OCI-LY1 (cell line): ENCODE data around the gene RUFY3.

ENCODE experiments used
- H2AFZ ChIP-seq: fragments of 200-600 bp; sonication (generic), shearing (Covaris generic); 2 replicates; pipeline ENCODE4 v1.6.0; 2014; ENCODE audit warnings: antibody characterized with exemption, mild to moderate bottlenecking, low read length
- H3F3A ChIP-seq: fragments of 200-600 bp; sonication (generic), shearing (Covaris generic); 2 replicates; pipeline ENCODE4 v1.6.0; 2014; ENCODE audit warnings: mild to moderate bottlenecking, antibody characterized with exemption, low read length, moderate library complexity; ENCODE audit not compliant: insufficient read depth
- H3K27ac ChIP-seq: fragments of 200-600 bp; sonication (generic); 2 replicates; pipeline ENCODE4 v1.5.1; 2014; ENCODE audit warnings: low read length, mixed run types, mild to moderate bottlenecking, low read depth; ENCODE audit not compliant: poor library complexity, severe bottlenecking
- H3K27me3 ChIP-seq: fragments of 200-600 bp; sonication (generic); 2 replicates; pipeline ENCODE4 v1.6.0; 2014; ENCODE audit warnings: antibody characterized with exemption, mild to moderate bottlenecking, low read length, moderate library complexity; ENCODE audit not compliant: insufficient read depth
- H3K36me3 ChIP-seq: fragments of 200-600 bp; sonication (generic); 2 replicates; pipeline ENCODE4 v1.6.1; 2014; ENCODE audit warnings: mild to moderate bottlenecking, antibody characterized with exemption, low read length, moderate library complexity, mixed read lengths; ENCODE audit not compliant: insufficient read depth
- H3K4me1 ChIP-seq: fragments of 200-600 bp; sonication (generic); 2 replicates; pipeline ENCODE4 v1.5.1; 2014; ENCODE audit warnings: mild to moderate bottlenecking, low read length, moderate library complexity; ENCODE audit not compliant: insufficient read depth, severe bottlenecking
- H3K4me2 ChIP-seq: fragments of 200-600 bp; sonication (generic), shearing (Covaris generic); 2 replicates; pipeline ENCODE4 v1.6.1; 2014; ENCODE audit warnings: low read length
- H3K4me3 ChIP-seq: fragments of 200-600 bp; sonication (generic); 2 replicates; pipeline ENCODE4 v1.5.1; 2014; ENCODE audit warnings: low read length, low read depth, mild to moderate bottlenecking, mixed read lengths; ENCODE audit not compliant: poor library complexity, severe bottlenecking
- H3K79me2 ChIP-seq: fragments of 200-600 bp; shearing (Covaris generic); 2 replicates; pipeline ENCODE4 v1.6.1; 2016; ENCODE audit warnings: mixed run types, low read length, mixed read lengths; ENCODE audit not compliant: insufficient read depth
- H3K9ac ChIP-seq: fragments of 200-600 bp; sonication (generic), shearing (Covaris generic); 2 replicates; pipeline ENCODE4 v1.6.1; 2014; ENCODE audit warnings: mild to moderate bottlenecking, low read length, mixed read lengths
- H3K9me2 ChIP-seq: fragments of 200-600 bp; sonication (generic), shearing (Covaris generic); 2 replicates; pipeline ENCODE4 v1.6.1; 2014; ENCODE audit warnings: low read depth, mild to moderate bottlenecking, low read length, mixed read lengths
- H3K9me3 ChIP-seq: fragments of 200-600 bp; shearing (Covaris generic); 2 replicates; pipeline ENCODE4 v1.6.1; 2014; ENCODE audit warnings: low read length, mixed read lengths
- H4K20me1 ChIP-seq: fragments of 200-600 bp; sonication (generic), shearing (Covaris generic); 2 replicates; pipeline ENCODE4 v1.6.0; 2016; ENCODE audit warnings: mild to moderate bottlenecking, low read length; ENCODE audit not compliant: insufficient read depth
- CTCF ChIP-seq: fragments of 200-600 bp; sonication (generic), shearing (Covaris generic); IDR thresholded peaks from 2 replicates; pipeline ENCODE4 v1.5.1; 2017; ENCODE audit warnings: mild to moderate bottlenecking, antibody characterized with exemption, low read length, moderate library complexity, mixed read lengths
- EZH2 ChIP-seq: fragments of 200-600 bp; sonication (generic), shearing (Covaris generic); IDR thresholded peaks from 2 replicates; pipeline ENCODE4 v1.8.0; 2017; ENCODE audit warnings: borderline replicate concordance, mixed run types, mild to moderate bottlenecking, antibody characterized with exemption, low read length, moderate library complexity, mixed read lengths

The RUFY3 gene

GRCh38 chr4:70818921-70819320, 97.2 kb downstream of the RUFY3 start:
- Histone ChIP-seq H3K27me3 (no peaks in the 10 kb centered on the region), H3K4me1 (no peaks in the 10 kb centered on the region), H3K36me3 (peaks cover 52% of the 10 kb centered on the region), H4K20me1 (no peaks in the 10 kb centered on the region), H3K9me3 (no peaks in the 10 kb centered on the region), H2AFZ (no peak overlapping the region), H3K9ac (no peak overlapping the region), H3F3A (0 out of 2 replicates have a peak, but pooled peaks cover 2% of the 10 kb centered on the region), H3K79me2 (no peaks in the 10 kb centered on the region), H3K4me2 (no peak overlapping the region), H3K4me3 (no peak overlapping the region), H3K27ac (no peak overlapping the region), H3K9me2 (no peaks in the 10 kb centered on the region)
- no peak for TF ChIP-seq EZH2
- no peak for TF ChIP-seq CTCF

GRCh38 chr4:70829015-70829414, 107.3 kb downstream of the RUFY3 start:
- TF ChIP-seq EZH2 (no peak), CTCF (no peak)
- no peak overlapping the region for H2AFZ ChIP-seq
- H3K9me3 ChIP-seq = no peaks in the 10 kb centered on the region
- peaks cover 96% of the 10 kb centered on the region for H3K36me3 ChIP-seq
- H4K20me1 ChIP-seq = no peaks in the 10 kb centered on the region
- no peaks in the 10 kb centered on the region for H3K9me2 ChIP-seq
- no peaks in the 10 kb centered on the region for H3K27me3 ChIP-seq
- H3K79me2 ChIP-seq = no peaks in the 10 kb centered on the region
- H3K4me3 ChIP-seq = no peak overlapping the region
- H3F3A ChIP-seq = no peaks in the 10 kb centered on the region
- H3K9ac ChIP-seq = no peak overlapping the region
- H3K4me1 ChIP-seq = no peaks in the 10 kb centered on the region
- no peak overlapping the region for H3K27ac ChIP-seq
- H3K4me2 ChIP-seq = no peak overlapping the region

DNA sequence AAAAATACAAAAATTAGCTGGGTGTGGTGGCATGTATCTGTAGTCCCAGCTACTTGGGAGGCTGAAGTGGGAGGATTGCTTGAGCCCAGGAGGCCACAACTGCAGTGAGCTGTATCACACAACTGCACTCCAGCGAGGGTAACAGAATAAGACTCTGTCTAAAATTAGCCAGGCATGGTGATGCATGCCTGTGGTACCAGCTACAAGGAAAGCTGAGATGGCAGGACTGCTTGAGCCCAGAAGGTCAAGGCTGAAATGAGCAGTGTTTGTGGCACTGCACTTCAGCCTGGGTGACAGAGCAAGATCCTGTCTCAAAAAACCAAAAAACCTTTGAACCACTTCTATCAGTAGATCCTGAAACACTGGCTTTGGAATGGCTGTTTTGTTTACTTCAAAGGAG, 107.7 kb downstream of the RUFY3 start:
- no peaks in the 10 kb centered on the region for H3K4me1 ChIP-seq
- no peaks in the 10 kb centered on the region for H3K9me3 ChIP-seq
- no peaks in the 10 kb centered on the region for H3F3A ChIP-seq
- H3K9me2 ChIP-seq = no peaks in the 10 kb centered on the region
- H4K20me1 ChIP-seq = no peaks in the 10 kb centered on the region
- H2AFZ ChIP-seq = no peak overlapping the region
- TF ChIP-seq EZH2 = no peak
- H3K27ac ChIP-seq = no peak overlapping the region
- H3K27me3 ChIP-seq = no peaks in the 10 kb centered on the region
- no peak overlapping the region for H3K9ac ChIP-seq
- H3K79me2 ChIP-seq = peaks cover 4% of the 10 kb centered on the region; the same call in 1 of the 2 replicates
- H3K4me2 ChIP-seq = no peak overlapping the region
- no peak overlapping the region for H3K4me3 ChIP-seq
- peaks cover 95% of the 10 kb centered on the region for H3K36me3 ChIP-seq

- no peaks in the 10 kb centered on the region for H3K4me1 ChIP-seq
- no peaks in the 10 kb centered on the region for H3K9me2 ChIP-seq
- H3K36me3 ChIP-seq = peaks cover 95% of the 10 kb centered on the region
- no peaks in the 10 kb centered on the region for H4K20me1 ChIP-seq
- H3K9ac ChIP-seq = no peak overlapping the region
- H3K79me2 ChIP-seq = peaks cover 8% of the 10 kb centered on the region; the same call in 1 of the 2 replicates
- no peaks in the 10 kb centered on the region for H3K9me3 ChIP-seq
- TF ChIP-seq EZH2 = no peak
- TF ChIP-seq CTCF = no peak
- no peaks in the 10 kb centered on the region for H3K27me3 ChIP-seq
- H3K27ac ChIP-seq = no peak overlapping the region
- H3F3A ChIP-seq = no peaks in the 10 kb centered on the region
- no peak overlapping the region for H3K4me2 ChIP-seq
- no peak overlapping the region for H2AFZ ChIP-seq
- H3K4me3 ChIP-seq = no peak overlapping the region
Measured at GRCh38 chr4:70830054-70830453, 108.3 kb downstream of the RUFY3 start.
